ENCODE measurements around the gene PDCL3. TPM values are rescaled to one million over a fixed set of nuclear protein-coding genes. Genes with fewer than 3 reads are reported as not detected.

Gene PDCL3
- total RNA-seq: 10 to 100 TPM; 17.2 to 21.9 (median 18.6) TPM
- 14.3 TPM for total RNA-seq (2013)
- total RNA-seq: 8.9 to 35.6 (median 18.1) reads per million in 29 experiments

- CTCF ChIA-PET: interaction anchor here (0.6 to 2.1 kb wide), 9 partner anchors 18 to 450 kb away, joined by 3 to 13 read pairs (median 4); partner anchors contain the start of gene RPL31 (in 1 of the 2)
- H3K4me3 ChIP-seq (ENCODE audit: control insufficient read depth in 1 of 2, extremely low read depth in 1 of 2, low read length in 1 of 2): peak within 1 kb of the TSS; percentile 63 to 88
- peaks cover 3 to 11% of the 10 kb centered on the region in 2 donors for H3K36me3 ChIP-seq (ENCODE audit: control insufficient read depth in 2 of 2, extremely low read depth in 1 of 2, insufficient read depth in 1 of 2, low read length in 1 of 2)
- H3K36me3 Mint-ChIP-seq: peaks cover 13% of the 10 kb centered on the region
- no peaks in the 10 kb centered on the region for H3K27me3 ChIP-seq (replicated peaks in 1 of 2; ENCODE audit: control insufficient read depth in 2 of 2, extremely low read depth in 1 of 2, insufficient read depth in 2 of 2, low read length in 1 of 2)
- ATAC-seq (replicated peaks in 1 of 4) (peak; percentile 90 to 92 (median 91)), DNase-seq (peak; percentile 90 to 97 (median 93))
- WGBS (ENCODE audit: insufficient coverage): 0% methylated on average over 56 of the region's 62 CpGs
- H3K27me3 Mint-ChIP-seq: no peaks in the 10 kb centered on the region
- H3K9me3 Mint-ChIP-seq: no peaks in the 10 kb centered on the region
- no peaks in the 10 kb centered on the region for H3K9me3 ChIP-seq
- peaks cover 8 to 33% of the 10 kb centered on the region in 2 experiments for H3K4me1 ChIP-seq (ENCODE audit: control insufficient read depth in 1 of 2, extremely low read depth in 1 of 2, insufficient read depth in 2 of 2, low read length in 2 of 2)
- POLR2A ChIA-PET: interaction anchor here (0.6 to 2.0 kb wide), 9 partner anchors 18 to 1145 kb away, joined by 3 to 16 read pairs (median 4); partner anchors contain the start of gene RPL31 (in 1 of the 2)
- H3K27ac ChIP-seq (ENCODE audit: low read length): peak within 1 kb of the TSS; percentile 67
- peaks cover 47 to 59% (median 54%) of the 10 kb centered on the region in 3 donors for H3K4me1 Mint-ChIP-seq
- H3K4me3 Mint-ChIP-seq: peak within 1 kb of the TSS; percentile 92
- H3K27ac Mint-ChIP-seq: peak within 1 kb of the TSS; percentile 98 to 99
Observed at GRCh38 chr2:100562613-100563406, at the start of gene PDCL3. Gene PDCL3, plus strand, starts transcription at chr2:100562993. Its CDS starts 75 bp downstream, at chr2:100563068.

GRCh38 chr2:100513650-100514049, 49.1 kb upstream of the PDCL3 start:
- ATAC-seq (replicated peaks in 1 of 4): no peak
- H3K4me3 ChIP-seq (ENCODE audit: control insufficient read depth in 1 of 2, extremely low read depth in 1 of 2, low read length in 1 of 2): no peak overlapping the region
- 29% methylated on average over 2 of the region's 4 CpGs for WGBS (ENCODE audit: insufficient coverage)
- no peaks in the 10 kb centered on the region for H3K27me3 ChIP-seq (replicated peaks in 1 of 2; ENCODE audit: control insufficient read depth in 2 of 2, extremely low read depth in 1 of 2, insufficient read depth in 2 of 2, low read length in 1 of 2)
- no peaks in the 10 kb centered on the region for H3K9me3 ChIP-seq
- Mint-ChIP-seq H3K27me3 (peaks cover 2 to 12% of the 10 kb centered on the region in 2 donors), H3K27ac (no peak overlapping the region), H3K4me3 (no peak overlapping the region), H3K9me3 (peaks cover 0 to under 1% (median 0%) of the 10 kb centered on the region in 3 donors), H3K36me3 (no peaks in the 10 kb centered on the region), H3K4me1 (peaks cover 0 to 2% (median 0%) of the 10 kb centered on the region in 3 donors)
- CTCF ChIA-PET: no interaction called here
- DNase-seq: no peak
- H3K27ac ChIP-seq (ENCODE audit: low read length): no peak overlapping the region
- H3K36me3 ChIP-seq (ENCODE audit: control insufficient read depth in 2 of 2, extremely low read depth in 1 of 2, insufficient read depth in 1 of 2, low read length in 1 of 2): no peaks in the 10 kb centered on the region
- POLR2A ChIA-PET: interaction anchor here in 1 of 2 donors (0.6 kb wide), 1 partner anchor 498 kb away, joined by 3 read pairs; no protein-coding TSS in a partner anchor
- no peaks in the 10 kb centered on the region for H3K4me1 ChIP-seq (ENCODE audit: control insufficient read depth in 1 of 2, extremely low read depth in 1 of 2, insufficient read depth in 2 of 2, low read length in 2 of 2)

- DNase-seq: no peak
- ChIA-PET POLR2A (no interaction called here), CTCF (no interaction called here)
- Mint-ChIP-seq H3K27ac (no peak overlapping the region), H3K4me3 (no peak overlapping the region), H3K9me3 (no peaks in the 10 kb centered on the region), H3K27me3 (peaks cover 5 to 11% of the 10 kb centered on the region in 2 donors), H3K4me1 (peaks cover 0 to 2% (median 0%) of the 10 kb centered on the region in 3 donors), H3K36me3 (no peaks in the 10 kb centered on the region)
- WGBS (ENCODE audit: insufficient coverage): no CpG with 5 or more reads among the region's 1 CpG
- ATAC-seq (replicated peaks in 1 of 4): no peak
- Histone ChIP-seq H3K36me3 (ENCODE audit: control insufficient read depth in 2 of 2, extremely low read depth in 1 of 2, insufficient read depth in 1 of 2, low read length in 1 of 2) (no peaks in the 10 kb centered on the region), H3K27me3 (replicated peaks in 1 of 2; ENCODE audit: control insufficient read depth in 2 of 2, extremely low read depth in 1 of 2, insufficient read depth in 2 of 2, low read length in 1 of 2) (no peaks in the 10 kb centered on the region), H3K4me1 (ENCODE audit: control insufficient read depth in 1 of 2, extremely low read depth in 1 of 2, insufficient read depth in 2 of 2, low read length in 2 of 2) (no peaks in the 10 kb centered on the region), H3K9me3 (no peaks in the 10 kb centered on the region), H3K27ac (ENCODE audit: low read length) (no peak overlapping the region), H3K4me3 (ENCODE audit: control insufficient read depth in 1 of 2, extremely low read depth in 1 of 2, low read length in 1 of 2) (no peak overlapping the region)
Observed at GRCh38 chr2:100517556-100517955, 45.2 kb upstream of the PDCL3 start.

GRCh38 chr2:100518801-100519200, 44.0 kb upstream of the PDCL3 start:
- Mint-ChIP-seq H3K36me3 (no peaks in the 10 kb centered on the region), H3K27me3 (peaks cover 5 to 11% of the 10 kb centered on the region in 2 donors), H3K9me3 (no peaks in the 10 kb centered on the region), H3K4me3 (no peak overlapping the region), H3K27ac (no peak overlapping the region), H3K4me1 (peaks cover 0 to under 1% (median 0%) of the 10 kb centered on the region in 3 donors)
- H3K4me3 ChIP-seq (ENCODE audit: control insufficient read depth in 1 of 2, extremely low read depth in 1 of 2, low read length in 1 of 2): no peak overlapping the region
- DNase-seq: no peak
- POLR2A ChIA-PET: no interaction called here
- ATAC-seq (replicated peaks in 1 of 4): no peak
- no peaks in the 10 kb centered on the region for H3K27me3 ChIP-seq (replicated peaks in 1 of 2; ENCODE audit: control insufficient read depth in 2 of 2, extremely low read depth in 1 of 2, insufficient read depth in 2 of 2, low read length in 1 of 2)
- no peak overlapping the region for H3K27ac ChIP-seq (ENCODE audit: low read length)
- no peaks in the 10 kb centered on the region for H3K9me3 ChIP-seq
- no peaks in the 10 kb centered on the region for H3K36me3 ChIP-seq (ENCODE audit: control insufficient read depth in 2 of 2, extremely low read depth in 1 of 2, insufficient read depth in 1 of 2, low read length in 1 of 2)
- 33% methylated on average over 1 of the region's 2 CpGs for WGBS (ENCODE audit: insufficient coverage)
- CTCF ChIA-PET: no interaction called here
- no peaks in the 10 kb centered on the region for H3K4me1 ChIP-seq (ENCODE audit: control insufficient read depth in 1 of 2, extremely low read depth in 1 of 2, insufficient read depth in 2 of 2, low read length in 2 of 2)

- Histone ChIP-seq H3K4me1 (ENCODE audit: control insufficient read depth in 1 of 2, extremely low read depth in 1 of 2, insufficient read depth in 2 of 2, low read length in 2 of 2) (no peaks in the 10 kb centered on the region), H3K4me3 (ENCODE audit: control insufficient read depth in 1 of 2, extremely low read depth in 1 of 2, low read length in 1 of 2) (no peak overlapping the region), H3K9me3 (no peaks in the 10 kb centered on the region), H3K36me3 (ENCODE audit: control insufficient read depth in 2 of 2, extremely low read depth in 1 of 2, insufficient read depth in 1 of 2, low read length in 1 of 2) (no peaks in the 10 kb centered on the region), H3K27me3 (replicated peaks in 1 of 2; ENCODE audit: control insufficient read depth in 2 of 2, extremely low read depth in 1 of 2, insufficient read depth in 2 of 2, low read length in 1 of 2) (no peaks in the 10 kb centered on the region), H3K27ac (ENCODE audit: low read length) (no peak overlapping the region)
- no peaks in the 10 kb centered on the region for H3K4me1 Mint-ChIP-seq
- POLR2A ChIA-PET: no interaction called here
- 67% methylated on average over 1 of the region's 2 CpGs for WGBS (ENCODE audit: insufficient coverage)
- CTCF ChIA-PET: no interaction called here
- peaks cover 5 to 11% of the 10 kb centered on the region in 2 donors for H3K27me3 Mint-ChIP-seq
- ATAC-seq (replicated peaks in 1 of 4) (no peak), DNase-seq (no peak)
- H3K36me3 Mint-ChIP-seq: no peaks in the 10 kb centered on the region
- no peaks in the 10 kb centered on the region for H3K9me3 Mint-ChIP-seq
- no peak overlapping the region for H3K4me3 Mint-ChIP-seq
- H3K27ac Mint-ChIP-seq: no peak overlapping the region
Observed at GRCh38 chr2:100520224-100520623, 42.6 kb upstream of the PDCL3 start.

- no peaks in the 10 kb centered on the region for H3K36me3 ChIP-seq (ENCODE audit: control insufficient read depth in 2 of 2, extremely low read depth in 1 of 2, insufficient read depth in 1 of 2, low read length in 1 of 2)
- Mint-ChIP-seq H3K27ac (no peak overlapping the region), H3K4me3 (no peak overlapping the region), H3K9me3 (no peaks in the 10 kb centered on the region), H3K4me1 (no peaks in the 10 kb centered on the region), H3K36me3 (no peaks in the 10 kb centered on the region), H3K27me3 (peaks cover 5 to 11% of the 10 kb centered on the region in 2 donors)
- no peaks in the 10 kb centered on the region for H3K27me3 ChIP-seq (replicated peaks in 1 of 2; ENCODE audit: control insufficient read depth in 2 of 2, extremely low read depth in 1 of 2, insufficient read depth in 2 of 2, low read length in 1 of 2)
- DNase-seq (no peak), ATAC-seq (replicated peaks in 1 of 4) (no peak)
- ChIA-PET POLR2A (no interaction called here), CTCF (no interaction called here)
- 100% methylated on average over 1 of the region's 1 CpG for WGBS (ENCODE audit: insufficient coverage)
- H3K27ac ChIP-seq (ENCODE audit: low read length): no peak overlapping the region
- no peaks in the 10 kb centered on the region for H3K4me1 ChIP-seq (ENCODE audit: control insufficient read depth in 1 of 2, extremely low read depth in 1 of 2, insufficient read depth in 2 of 2, low read length in 2 of 2)
- H3K4me3 ChIP-seq (ENCODE audit: control insufficient read depth in 1 of 2, extremely low read depth in 1 of 2, low read length in 1 of 2): no peak overlapping the region
- no peaks in the 10 kb centered on the region for H3K9me3 ChIP-seq
Observed at GRCh38 chr2:100522430-100522829, 40.4 kb upstream of the PDCL3 start.
